Loucy (cell line): ENCODE measurements around the gene PSME2.

ENCODE experiments used
- H2AFZ ChIP-seq: fragments of 200-600 bp; sonication (generic); 2 replicates; pipeline ENCODE4 v1.6.0; 2016; ENCODE audit warnings: antibody characterized with exemption, mild to moderate bottlenecking, low read length, moderate library complexity
- H3F3A ChIP-seq: fragments of 200-600 bp; 2 replicates; pipeline ENCODE4 v1.6.0; 2016; ENCODE audit warnings: antibody characterized with exemption, low read depth, mild to moderate bottlenecking
- H3K27me3 ChIP-seq: fragments of 200-600 bp; sonication (generic); 2 replicates; pipeline ENCODE4 v1.6.1; 2014; ENCODE audit warnings: low read length, mild to moderate bottlenecking; ENCODE audit not compliant: insufficient read depth, poor library complexity, severe bottlenecking
- H3K36me3 ChIP-seq: fragments of 200-600 bp; sonication (generic); 2 replicates; pipeline ENCODE4 v1.6.1; 2016; ENCODE audit warnings: low read length; ENCODE audit not compliant: insufficient read depth
- H3K4me1 ChIP-seq: fragments of 200-600 bp; sonication (generic); 2 replicates; pipeline ENCODE4 v1.5.1; 2014; ENCODE audit warnings: low read length, mild to moderate bottlenecking; ENCODE audit not compliant: insufficient read depth, poor library complexity, severe bottlenecking
- H3K4me2 ChIP-seq: fragments of 200-600 bp; sonication (generic); 2 replicates; pipeline ENCODE4 v1.6.0; 2014; ENCODE audit warnings: antibody characterized with exemption, low read length, low read depth, mild to moderate bottlenecking; ENCODE audit not compliant: poor library complexity, severe bottlenecking
- H3K4me3 ChIP-seq: fragments of 200-600 bp; sonication (generic); 2 replicates; pipeline ENCODE4 v1.5.1; 2014; ENCODE audit warnings: low read length, mild to moderate bottlenecking, mixed read lengths; ENCODE audit not compliant: poor library complexity, severe bottlenecking
- H3K79me2 ChIP-seq: fragments of 200-600 bp; sonication (generic); 2 replicates; pipeline ENCODE4 v1.6.1; 2014; ENCODE audit warnings: low read length; ENCODE audit not compliant: insufficient read depth
- H3K9ac ChIP-seq: fragments of 200-600 bp; sonication (generic); 2 replicates; pipeline ENCODE4 v1.6.0; 2014; ENCODE audit warnings: mild to moderate bottlenecking, low read depth, low read length, moderate library complexity; ENCODE audit not compliant: poor library complexity, severe bottlenecking
- H3K9me2 ChIP-seq: fragments of 200-600 bp; sonication (generic); replicated peaks from 2 replicates; pipeline ENCODE4 v1.6.1; 2016; ENCODE audit warnings: low read depth, low read length, mixed read lengths
- H3K9me3 ChIP-seq: fragments of 200-600 bp; sonication (generic); 2 replicates; pipeline ENCODE4 v1.6.1; 2014; ENCODE audit warnings: mild to moderate bottlenecking, antibody characterized with exemption, low read length, low read depth; ENCODE audit not compliant: insufficient read depth
- H4K20me1 ChIP-seq: fragments of 200-600 bp; sonication (generic); 2 replicates; pipeline ENCODE4 v1.6.0; 2014; ENCODE audit warnings: antibody characterized with exemption, low read length, mild to moderate bottlenecking; ENCODE audit not compliant: insufficient read depth, poor library complexity, severe bottlenecking
- EZH2phosphoT487 ChIP-seq: fragments of 200-600 bp; IDR thresholded peaks from 2 replicates; pipeline ENCODE4 v1.6.1; 2018; ENCODE audit warnings: antibody characterized with exemption, mild to moderate bottlenecking, moderate library complexity, borderline replicate concordance
- TF ChIP-seq, protein P1 (sequence below): fragments of 200-600 bp; sonication (generic); conservative IDR thresholded peaks from 2 replicates; pipeline ENCODE4 v1.5.1; 2014; ENCODE audit warnings: mild to moderate bottlenecking, antibody characterized with exemption, low read length

PSME2 gene

DNA sequence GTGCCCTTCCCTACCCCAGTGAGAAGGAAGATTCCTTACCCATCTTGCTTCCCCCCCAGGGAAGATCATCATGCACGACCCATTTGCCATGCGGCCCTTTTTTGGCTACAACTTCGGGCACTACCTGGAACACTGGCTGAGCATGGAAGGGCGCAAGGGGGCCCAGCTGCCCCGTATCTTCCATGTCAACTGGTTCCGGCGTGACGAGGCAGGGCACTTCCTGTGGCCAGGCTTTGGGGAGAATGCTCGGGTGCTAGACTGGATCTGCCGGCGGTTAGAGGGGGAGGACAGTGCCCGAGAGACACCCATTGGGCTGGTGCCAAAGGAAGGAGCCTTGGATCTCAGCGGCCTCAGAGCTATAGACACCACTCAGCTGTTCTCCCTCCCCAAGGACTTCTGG is 43.0 kb downstream of the PSME2 start:
- Histone ChIP-seq H3K27me3 (no peaks in the 10 kb centered on the region), H3K79me2 (no peaks in the 10 kb centered on the region), H4K20me1 (no peaks in the 10 kb centered on the region), H3K4me1 (peaks cover under 1% of the 10 kb centered on the region), H3K36me3 (no peaks in the 10 kb centered on the region; the same call in 1 of the 2 replicates), H3K4me2 (no peak overlapping the region), H3K9me3 (no peaks in the 10 kb centered on the region), H3K9me2 (no peaks in the 10 kb centered on the region), H3F3A (no peaks in the 10 kb centered on the region), H3K9ac (no peak overlapping the region), H2AFZ (no peak overlapping the region), H3K4me3 (no peak overlapping the region)
- TF ChIP-seq, protein P1, sequence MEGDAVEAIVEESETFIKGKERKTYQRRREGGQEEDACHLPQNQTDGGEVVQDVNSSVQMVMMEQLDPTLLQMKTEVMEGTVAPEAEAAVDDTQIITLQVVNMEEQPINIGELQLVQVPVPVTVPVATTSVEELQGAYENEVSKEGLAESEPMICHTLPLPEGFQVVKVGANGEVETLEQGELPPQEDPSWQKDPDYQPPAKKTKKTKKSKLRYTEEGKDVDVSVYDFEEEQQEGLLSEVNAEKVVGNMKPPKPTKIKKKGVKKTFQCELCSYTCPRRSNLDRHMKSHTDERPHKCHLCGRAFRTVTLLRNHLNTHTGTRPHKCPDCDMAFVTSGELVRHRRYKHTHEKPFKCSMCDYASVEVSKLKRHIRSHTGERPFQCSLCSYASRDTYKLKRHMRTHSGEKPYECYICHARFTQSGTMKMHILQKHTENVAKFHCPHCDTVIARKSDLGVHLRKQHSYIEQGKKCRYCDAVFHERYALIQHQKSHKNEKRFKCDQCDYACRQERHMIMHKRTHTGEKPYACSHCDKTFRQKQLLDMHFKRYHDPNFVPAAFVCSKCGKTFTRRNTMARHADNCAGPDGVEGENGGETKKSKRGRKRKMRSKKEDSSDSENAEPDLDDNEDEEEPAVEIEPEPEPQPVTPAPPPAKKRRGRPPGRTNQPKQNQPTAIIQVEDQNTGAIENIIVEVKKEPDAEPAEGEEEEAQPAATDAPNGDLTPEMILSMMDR, result no peak
- no peak for TF ChIP-seq EZH2phosphoT487

DNA sequence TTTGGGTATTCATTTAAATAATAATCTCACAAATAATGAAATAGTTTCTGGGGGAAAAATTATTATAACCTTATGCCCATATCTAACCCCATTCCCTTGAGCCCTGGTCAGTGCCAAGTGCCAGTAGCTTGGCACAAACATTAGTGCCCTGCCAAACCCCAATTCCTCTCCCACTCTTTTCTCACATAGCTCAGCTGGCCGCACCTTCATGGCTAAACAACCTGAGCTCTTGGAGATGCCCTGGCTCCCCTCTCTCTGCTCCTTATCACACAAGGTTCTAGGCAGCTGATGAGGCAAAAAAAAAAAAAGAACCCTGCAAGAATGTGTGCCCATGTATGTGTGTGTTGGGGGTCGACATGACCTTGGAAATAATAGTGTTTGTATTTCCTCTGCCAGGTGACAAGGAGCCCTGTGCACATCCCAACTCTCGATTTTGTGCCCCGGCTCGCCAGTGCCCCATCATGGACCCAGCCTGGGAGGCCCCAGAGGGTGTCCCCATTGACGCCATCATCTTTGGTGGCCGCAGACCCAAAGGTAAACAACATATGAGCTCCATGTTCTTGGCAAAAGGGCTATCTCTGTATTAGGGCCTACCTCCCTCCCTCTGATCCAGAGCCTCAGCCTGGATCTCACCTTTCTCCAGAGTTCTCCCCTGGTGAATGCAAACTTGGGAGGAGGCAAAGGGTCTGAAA is 43.9 kb downstream of the PSME2 start:
- TF ChIP-seq, protein P1, result no peak
- no peak for TF ChIP-seq EZH2phosphoT487
- H3F3A ChIP-seq, result no peaks in the 10 kb centered on the region
- no peaks in the 10 kb centered on the region for H3K4me1 ChIP-seq
- H2AFZ ChIP-seq, result no peak overlapping the region
- H3K4me3 ChIP-seq, result no peak overlapping the region
- H3K27me3 ChIP-seq, result no peaks in the 10 kb centered on the region
- H4K20me1 ChIP-seq, result no peaks in the 10 kb centered on the region
- no peaks in the 10 kb centered on the region for H3K9me3 ChIP-seq
- no peaks in the 10 kb centered on the region for H3K9me2 ChIP-seq
- H3K79me2 ChIP-seq, result no peaks in the 10 kb centered on the region
- H3K9ac ChIP-seq, result no peak overlapping the region
- H3K36me3 ChIP-seq, result no peaks in the 10 kb centered on the region; the same call in 1 of the 2 replicates
- H3K4me2 ChIP-seq, result no peak overlapping the region

DNA sequence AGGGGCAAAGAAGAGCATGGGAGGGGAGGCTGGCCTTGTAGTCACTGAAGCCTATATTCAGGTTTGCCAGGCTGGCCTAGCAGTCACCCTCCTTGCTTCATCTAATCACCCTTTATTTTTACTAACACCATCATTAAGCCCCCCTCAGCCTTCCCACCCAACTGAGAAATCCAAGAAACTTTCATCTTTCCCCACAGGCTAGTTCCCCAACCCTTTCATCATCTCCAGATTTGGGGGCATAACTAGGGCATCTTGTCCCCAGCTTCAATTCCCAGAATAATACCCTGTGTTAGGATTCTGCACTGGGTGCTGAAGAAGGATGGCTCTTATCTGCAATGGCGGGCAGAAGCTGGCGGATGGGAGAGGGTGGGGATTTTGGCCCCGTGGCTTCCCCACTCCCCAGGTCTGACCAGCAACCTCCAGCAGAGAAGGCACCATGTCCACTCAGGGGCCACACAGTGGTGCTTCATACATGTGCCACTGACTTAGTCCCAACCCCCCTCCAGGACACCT is 45.4 kb downstream of the PSME2 start:
- Histone ChIP-seq H2AFZ (no peak overlapping the region), H3K4me3 (no peak overlapping the region), H3K9ac (no peak overlapping the region), H3K9me2 (no peaks in the 10 kb centered on the region), H3K27me3 (no peaks in the 10 kb centered on the region), H3K4me2 (no peak overlapping the region), H3K36me3 (no peaks in the 10 kb centered on the region; the same call in 1 of the 2 replicates), H3K79me2 (peaks cover 11% of the 10 kb centered on the region; the same call in 1 of the 2 replicates), H3K4me1 (peaks cover 6% of the 10 kb centered on the region), H4K20me1 (no peaks in the 10 kb centered on the region), H3K9me3 (no peaks in the 10 kb centered on the region), H3F3A (no peaks in the 10 kb centered on the region)
- TF ChIP-seq EZH2phosphoT487, result no peak
- TF ChIP-seq, protein P1, result no peak
